GM10248 (cell line): ENCODE measurements around the gene ZFP57.
A peak's percentile ranks its signal among the peaks of the same experiment; 100 is the strongest.

Experiments
- CTCF ChIA-PET: fragments of 300-600 bp; sonication (Branson Sonifier 250); formaldehyde crosslinking; extraction: SDS; loops from one replicate; lab custom pipeline; 2021; ENCODE audit warnings: antibody characterized with exemption; lab: Yijun Ruan, JAX
- POLR2A ChIA-PET: fragments of 350-650 bp; sonication (Branson Sonifier 250); formaldehyde crosslinking; extraction: SDS; loops from one replicate; lab custom pipeline; 2020; ENCODE audit warnings: antibody characterized with exemption; lab: Yijun Ruan, JAX
- DNase-seq: peaks from one replicate; pipeline ENCODE4 v3.0.0; 2012; ENCODE audit errors: extremely low spot score
- CTCF ChIP-seq: IDR thresholded peaks from 2 replicates; pipeline ENCODE4 v1.5.1; 2012; ENCODE audit warnings: mild to moderate bottlenecking, low read depth; ENCODE audit errors: extremely low read depth, missing control alignments, control extremely low read depth

The ZFP57 gene

GRCh38 chr6:29649701-29650673 lies 31.0 kb downstream of the ZFP57 start:
- peak; percentile 87 for TF ChIP-seq CTCF
- POLR2A ChIA-PET: interaction anchor here (0.6 to 1.0 kb wide), 4 partner anchors 16 to 1314 kb away, joined by 3 read pairs; partner anchors contain the start of gene ZSCAN31
- peak; percentile 97 for DNase-seq
- CTCF ChIA-PET: interaction anchor here (0.7 to 9.7 kb wide), 43 partner anchors 10 to 1265 kb away, joined by 3 to 192 read pairs (median 4); partner anchors contain the start of genes GABBR1 and PPP1R11

GRCh38 chr6:29647927-29648642 lies 32.9 kb downstream of the ZFP57 start:
- ChIA-PET POLR2A (interaction anchor here (0.7 kb wide), 1 partner anchor 13 kb away, joined by 4 read pairs; no protein-coding TSS in a partner anchor), CTCF (interaction anchor here (0.7 to 9.7 kb wide), 9 partner anchors 10 to 187 kb away, joined by 3 to 192 read pairs (median 8); partner anchors contain the start of gene GABBR1)
- no peak for DNase-seq
- peak; percentile 77 for TF ChIP-seq CTCF

- no peak for TF ChIP-seq CTCF
These were observed 39.4 kb downstream of the ZFP57 start for GRCh38 chr6:29641430-29642148.

GRCh38 chr6:29637247-29637646 lies 43.7 kb downstream of the ZFP57 start:
- TF ChIP-seq CTCF: no peak
- CTCF ChIA-PET: interaction anchor here (1.2 to 6.7 kb wide), 4 partner anchors 9 to 18 kb away, joined by 3 to 98 read pairs (median 4); no protein-coding TSS in a partner anchor
- POLR2A ChIA-PET: no interaction called here
- no peak for DNase-seq

More at GRCh38 chr6:29641430-29642148, 39.4 kb downstream of the ZFP57 start:
- ChIA-PET POLR2A (no interaction called here), CTCF (interaction anchor here (1.0 to 6.7 kb wide), 3 partner anchors 10 to 14 kb away, joined by 3 to 98 read pairs (median 4); no protein-coding TSS in a partner anchor)
- no peak for DNase-seq

- ChIA-PET POLR2A (no interaction called here), CTCF (interaction anchor here (1.0 to 2.6 kb wide), 4 partner anchors 11 to 21 kb away, joined by 3 to 17 read pairs (median 9); no protein-coding TSS in a partner anchor)
- DNase-seq: no peak
- TF ChIP-seq CTCF: no peak
These were observed 47.4 kb downstream of the ZFP57 start for GRCh38 chr6:29633534-29633905.
